LHCN-M2 (cell line): ENCODE results near the gene CTSC. TPM values are rescaled to one million over a fixed set of nuclear protein-coding genes. Genes with fewer than 3 reads are reported as not detected.
"Not testable (repeated sequence)": the region's sequence is repeated elsewhere in the genome, so short reads cannot be mapped to it uniquely, and the experiment has no call there.

ENCODE experiments used
- DNase-seq: peaks from one replicate; pipeline ENCODE4 v3.0.0-alpha.2; 2012; ENCODE audit warnings: low read depth
- total RNA-seq: library from RNA; depleted of rRNA; stranded (reverse); fragments of >200 nt; gene quantifications from 2 replicates; pipeline ENCODE4 v1.2.3, GENCODE V29; 2014; rRNA removed

The CTSC gene
- total RNA-seq, 1 experiment from 2014 or later, result 32.5 TPM

GRCh38 chr11:88284336-88285050 lies 53.0 kb downstream of the CTSC start:
- peak; percentile 6 for DNase-seq

GRCh38 chr11:88282747-88283515 lies 54.6 kb downstream of the CTSC start:
- DNase-seq, result no peak

- DNase-seq, result peak; percentile 5
Observed at GRCh38 chr11:88281317-88281712, 56.2 kb downstream of the CTSC start.

- DNase-seq, result peak; percentile 20
Observed at GRCh38 chr11:88280673-88281316, 56.7 kb downstream of the CTSC start.

- no peak for DNase-seq
Observed at GRCh38 chr11:88277349-88277915, 60.1 kb downstream of the CTSC start.

GRCh38 chr11:88275636-88276035 lies 61.9 kb downstream of the CTSC start:
- no peak for DNase-seq

GRCh38 chr11:88266919-88267318 lies 70.6 kb downstream of the CTSC start:
- DNase-seq, result no peak

- no peak for DNase-seq
Observed at GRCh38 chr11:88266157-88266556, 71.4 kb downstream of the CTSC start.

- no peak for DNase-seq
Observed at GRCh38 chr11:88259431-88259830, 78.1 kb downstream of the CTSC start.

- no peak for DNase-seq
Observed at GRCh38 chr11:88252208-88252607, 85.3 kb downstream of the CTSC start.

GRCh38 chr11:88250566-88251242 lies 86.8 kb downstream of the CTSC start:
- DNase-seq, result no peak

- no peak for DNase-seq
Observed at GRCh38 chr11:88249706-88250105, 87.8 kb downstream of the CTSC start.

GRCh38 chr11:88246696-88247095 lies 90.8 kb downstream of the CTSC start:
- DNase-seq, result peak; percentile 48

GRCh38 chr11:88245576-88245975 lies 92.0 kb downstream of the CTSC start:
- not testable (repeated sequence) for DNase-seq

Other genes starting within 250 kb of the CTSC start
- not detected in 2 replicates for gene RAB38, start 162.3 kb downstream of the CTSC start, total RNA-seq